ENCODE data around the gene CATSPERE.

- TF ChIP-seq POLR2A (IDR thresholded peaks at IDR 0.05) (no peak), CTCF (IDR thresholded peaks at IDR 0.05) (no peak)
These were observed 154.2 kb downstream of the CATSPERE start for GRCh38 chr1:244615301-244615700.
